Heart left ventricle (tissue), 13 donors: ENCODE measurements around the gene ZNF823.

Experiments
- CTCF ChIP-seq, 12 donors: fragments of 200-600 bp; sonication (generic) in 4 of 12; IDR thresholded peaks; one replicate each; pipeline versions ENCODE4 v1.5.0 to v1.8.0; 2018 to 2022; ENCODE audit warnings: antibody characterized with exemption in 12 of 12, mild to moderate bottlenecking in 5 of 12
- POLR2A ChIP-seq, 2 donors: fragments of 450-650 bp; IDR thresholded peaks; one replicate each; pipeline ENCODE4 v1.6.1; 2017; ENCODE audit warnings: antibody characterized with exemption in 2 of 2, mild to moderate bottlenecking in 2 of 2, moderate library complexity in 2 of 2
- donor health status: ischemic (EF 13 %, LVEDD 7.1; RV severe dilation, severe dysfunction).
- donor health status: DM: no; HTN: yes; CAD: no.
- donor health status: DM: no; HTN: no; CAD: no.
- donor health status: ischemic (EF 25% LVEDD 6.9; RV normal size, moderate dysfunction).
- donor health status: ischemic (EF 25% LVEDD 5.7; RV mildly dilated, moderate dysfunction).
- donor health status: ischemic (EF 35%, LVEDD 5.7; RV mildly dilated, moderate dysfunction).
- donor health status: nonischemic (EF 11% LVEDD 7.7; RV severe dilation, severe dysfunction).
- donor health status: DM: yes; HTN: yes; CAD: no.
- donor health status: PGD.
- donor health status: ischemic (EF 29% LVEDD 5.4; RV normal size, mild dysfunction).
- donor health status: nonischemic (EF 23%, LVEDD 6.1; RV moderate dilation, normal function).

DNA sequence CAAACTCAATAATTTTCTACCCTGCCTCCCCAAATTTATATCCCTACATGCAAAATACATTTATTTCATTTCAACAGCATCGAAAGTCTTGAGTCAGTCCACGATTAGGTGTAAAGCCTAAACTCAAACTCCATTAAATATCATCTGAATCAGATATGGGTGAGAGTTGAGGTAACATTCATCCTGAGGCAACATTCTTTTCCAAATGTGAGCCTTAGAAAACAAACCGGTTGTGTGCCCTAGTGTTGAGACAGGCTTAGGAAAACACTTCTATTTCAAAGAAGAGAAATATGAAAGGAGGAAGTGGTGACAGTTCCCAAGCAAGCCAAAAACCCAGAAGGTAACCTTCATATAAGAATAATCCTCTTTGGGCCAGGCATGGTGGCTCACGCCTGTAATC is 15.9 kb upstream of the ZNF823 start:
- TF ChIP-seq CTCF (IDR thresholded peaks at IDR 0.05): no peak
- no peak for TF ChIP-seq POLR2A (IDR thresholded peaks at IDR 0.05)
